Measurements from ENCODE around the gene SMYD3. TPM values are rescaled to one million over a fixed set of nuclear protein-coding genes. Genes with fewer than 3 reads are reported as not detected.

The SMYD3 gene
- total and polyA plus RNA-seq, 2 donors (not counting 1 experiment from before 2014, with no cell fraction given): 69.4 to 83.1 TPM

DNA sequence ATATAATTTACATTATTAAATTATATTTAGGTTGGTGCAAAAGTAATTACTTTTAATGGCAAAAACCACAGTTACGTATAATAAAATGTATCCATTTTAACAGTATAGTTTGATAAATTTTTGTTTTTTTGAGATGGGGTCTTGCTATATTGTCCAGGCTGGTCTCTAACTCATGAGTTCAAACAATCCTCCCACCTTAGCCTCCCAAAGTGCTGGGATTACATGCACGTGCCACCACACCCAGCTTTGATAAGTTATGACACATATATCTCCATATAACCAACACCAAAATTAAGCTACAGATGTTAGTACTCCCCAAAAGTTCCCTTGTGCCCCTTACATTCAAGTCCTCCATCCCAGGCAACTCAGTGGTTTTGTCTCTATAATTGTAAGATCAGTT, 163.1 kb downstream of the SMYD3 start:
- Histone ChIP-seq H3K79me2 (ENCODE audit: control insufficient read depth, insufficient read depth, low read length) (no peaks in the 10 kb centered on the region), H3K4me2 (ENCODE audit: extremely low read depth, insufficient read depth, low read length) (no peak overlapping the region), H3K27me3 (ENCODE audit: control insufficient read depth, insufficient read depth, low read length) (no peaks in the 10 kb centered on the region), H4K20me1 (ENCODE audit: control insufficient read depth, extremely low read depth, insufficient read depth, low read length) (no peaks in the 10 kb centered on the region), H3K9me3 (ENCODE audit: control insufficient read depth, insufficient read depth, low read depth, low read length) (no peaks in the 10 kb centered on the region), H3K27ac (ENCODE audit: insufficient read depth, low read length) (no peak overlapping the region), H3K4me1 (ENCODE audit: control insufficient read depth, extremely low read depth, insufficient read depth, low read length) (no peaks in the 10 kb centered on the region), H3K9ac (ENCODE audit: insufficient read depth, low read length) (no peak overlapping the region), H3K36me3 (ENCODE audit: control insufficient read depth, insufficient read depth, low read length) (no peaks in the 10 kb centered on the region), H2AFZ (ENCODE audit: low read length) (no peak overlapping the region), H3K4me3 (replicated peaks in 1 of 4; ENCODE audit: control extremely low read depth in 1 of 4, insufficient read depth in 1 of 4, low read depth in 3 of 4, low read length in 4 of 4) (no peak overlapping the region)
- TF ChIP-seq EZH2 (IDR thresholded peaks at IDR 0.05; ENCODE audit: low read length, missing control alignments): no peak
- TF ChIP-seq, protein P1, sequence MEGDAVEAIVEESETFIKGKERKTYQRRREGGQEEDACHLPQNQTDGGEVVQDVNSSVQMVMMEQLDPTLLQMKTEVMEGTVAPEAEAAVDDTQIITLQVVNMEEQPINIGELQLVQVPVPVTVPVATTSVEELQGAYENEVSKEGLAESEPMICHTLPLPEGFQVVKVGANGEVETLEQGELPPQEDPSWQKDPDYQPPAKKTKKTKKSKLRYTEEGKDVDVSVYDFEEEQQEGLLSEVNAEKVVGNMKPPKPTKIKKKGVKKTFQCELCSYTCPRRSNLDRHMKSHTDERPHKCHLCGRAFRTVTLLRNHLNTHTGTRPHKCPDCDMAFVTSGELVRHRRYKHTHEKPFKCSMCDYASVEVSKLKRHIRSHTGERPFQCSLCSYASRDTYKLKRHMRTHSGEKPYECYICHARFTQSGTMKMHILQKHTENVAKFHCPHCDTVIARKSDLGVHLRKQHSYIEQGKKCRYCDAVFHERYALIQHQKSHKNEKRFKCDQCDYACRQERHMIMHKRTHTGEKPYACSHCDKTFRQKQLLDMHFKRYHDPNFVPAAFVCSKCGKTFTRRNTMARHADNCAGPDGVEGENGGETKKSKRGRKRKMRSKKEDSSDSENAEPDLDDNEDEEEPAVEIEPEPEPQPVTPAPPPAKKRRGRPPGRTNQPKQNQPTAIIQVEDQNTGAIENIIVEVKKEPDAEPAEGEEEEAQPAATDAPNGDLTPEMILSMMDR (conservative IDR thresholded peaks at IDR 0.05 in 1 of 2, IDR thresholded peaks at IDR 0.05 in 1 of 2; ENCODE audit: low read depth in 1 of 2, low read length in 2 of 2): no peak
- no peak for DNase-seq (ENCODE audit: low read depth in 2 of 2)

DNA sequence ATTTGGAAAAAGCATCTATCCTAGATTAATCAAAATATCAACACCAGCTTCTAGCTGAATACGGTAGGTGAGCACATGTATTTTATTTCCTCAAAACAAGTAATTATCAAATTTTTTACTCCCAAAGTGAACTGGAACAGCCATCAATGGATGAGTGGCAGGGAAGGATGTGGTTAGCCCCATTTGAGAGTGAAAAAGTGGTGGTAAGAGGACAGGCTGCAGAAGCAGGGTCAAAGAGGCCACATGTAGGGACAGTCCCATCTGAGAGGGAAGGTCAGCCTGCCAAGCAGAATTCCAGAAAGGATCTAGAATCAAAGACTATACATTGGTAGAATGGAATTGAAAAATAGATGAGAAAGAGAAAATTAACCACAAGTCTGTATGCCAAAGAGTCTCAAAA, 163.8 kb downstream of the SMYD3 start:
- no peak overlapping the region for H3K27ac ChIP-seq (ENCODE audit: insufficient read depth, low read length)
- DNase-seq (ENCODE audit: low read depth in 2 of 2): no peak
- H3K79me2 ChIP-seq (ENCODE audit: control insufficient read depth, insufficient read depth, low read length): no peaks in the 10 kb centered on the region
- no peaks in the 10 kb centered on the region for H3K4me1 ChIP-seq (ENCODE audit: control insufficient read depth, extremely low read depth, insufficient read depth, low read length)
- H3K4me2 ChIP-seq (ENCODE audit: extremely low read depth, insufficient read depth, low read length): no peak overlapping the region
- TF ChIP-seq, protein P1 (conservative IDR thresholded peaks at IDR 0.05 in 1 of 2, IDR thresholded peaks at IDR 0.05 in 1 of 2; ENCODE audit: low read depth in 1 of 2, low read length in 2 of 2): no peak
- TF ChIP-seq EZH2 (IDR thresholded peaks at IDR 0.05; ENCODE audit: low read length, missing control alignments): no peak
- no peak overlapping the region for H2AFZ ChIP-seq (ENCODE audit: low read length)
- no peaks in the 10 kb centered on the region for H3K9me3 ChIP-seq (ENCODE audit: control insufficient read depth, insufficient read depth, low read depth, low read length)
- no peaks in the 10 kb centered on the region for H3K36me3 ChIP-seq (ENCODE audit: control insufficient read depth, insufficient read depth, low read length)
- no peak overlapping the region for H3K9ac ChIP-seq (ENCODE audit: insufficient read depth, low read length)
- H4K20me1 ChIP-seq (ENCODE audit: control insufficient read depth, extremely low read depth, insufficient read depth, low read length): no peaks in the 10 kb centered on the region
- no peaks in the 10 kb centered on the region for H3K27me3 ChIP-seq (ENCODE audit: control insufficient read depth, insufficient read depth, low read length)
- H3K4me3 ChIP-seq (replicated peaks in 1 of 4; ENCODE audit: control extremely low read depth in 1 of 4, insufficient read depth in 1 of 4, low read depth in 3 of 4, low read length in 4 of 4): no peak overlapping the region

DNA sequence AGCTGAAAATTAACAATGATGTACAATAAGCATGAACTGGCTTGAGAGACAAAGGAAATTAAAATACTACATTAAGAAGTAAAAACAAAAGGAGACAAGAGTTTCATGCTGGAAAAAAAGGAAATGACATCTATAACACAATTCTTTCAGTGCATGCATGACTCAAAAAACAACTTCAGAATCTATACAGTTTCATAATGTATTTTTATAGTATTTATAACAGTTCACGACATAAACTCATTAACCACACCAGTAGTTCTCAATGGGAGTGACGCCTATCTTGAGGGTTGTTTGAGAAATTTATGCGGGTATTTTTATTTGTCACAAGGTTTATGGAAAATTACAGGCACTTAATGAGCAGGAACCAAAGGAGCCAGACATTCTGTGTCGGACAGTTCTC, 168.5 kb downstream of the SMYD3 start:
- H3K27ac ChIP-seq (ENCODE audit: insufficient read depth, low read length): no peak overlapping the region
- TF ChIP-seq, protein P1 (conservative IDR thresholded peaks at IDR 0.05 in 1 of 2, IDR thresholded peaks at IDR 0.05 in 1 of 2; ENCODE audit: low read depth in 1 of 2, low read length in 2 of 2): no peak
- no peak for TF ChIP-seq EZH2 (IDR thresholded peaks at IDR 0.05; ENCODE audit: low read length, missing control alignments)
- H4K20me1 ChIP-seq (ENCODE audit: control insufficient read depth, extremely low read depth, insufficient read depth, low read length): no peaks in the 10 kb centered on the region
- DNase-seq (ENCODE audit: low read depth in 2 of 2): no peak
- no peaks in the 10 kb centered on the region for H3K4me1 ChIP-seq (ENCODE audit: control insufficient read depth, extremely low read depth, insufficient read depth, low read length)
- no peak overlapping the region for H3K4me2 ChIP-seq (ENCODE audit: extremely low read depth, insufficient read depth, low read length)
- no peak overlapping the region for H3K4me3 ChIP-seq (replicated peaks in 1 of 4; ENCODE audit: control extremely low read depth in 1 of 4, insufficient read depth in 1 of 4, low read depth in 3 of 4, low read length in 4 of 4)
- H3K27me3 ChIP-seq (ENCODE audit: control insufficient read depth, insufficient read depth, low read length): no peaks in the 10 kb centered on the region
- no peaks in the 10 kb centered on the region for H3K79me2 ChIP-seq (ENCODE audit: control insufficient read depth, insufficient read depth, low read length)
- H3K9ac ChIP-seq (ENCODE audit: insufficient read depth, low read length): no peak overlapping the region
- H2AFZ ChIP-seq (ENCODE audit: low read length): no peak overlapping the region
- H3K36me3 ChIP-seq (ENCODE audit: control insufficient read depth, insufficient read depth, low read length): no peaks in the 10 kb centered on the region
- no peaks in the 10 kb centered on the region for H3K9me3 ChIP-seq (ENCODE audit: control insufficient read depth, insufficient read depth, low read depth, low read length)
